ENCODE data around the gene TEF.

DNA sequence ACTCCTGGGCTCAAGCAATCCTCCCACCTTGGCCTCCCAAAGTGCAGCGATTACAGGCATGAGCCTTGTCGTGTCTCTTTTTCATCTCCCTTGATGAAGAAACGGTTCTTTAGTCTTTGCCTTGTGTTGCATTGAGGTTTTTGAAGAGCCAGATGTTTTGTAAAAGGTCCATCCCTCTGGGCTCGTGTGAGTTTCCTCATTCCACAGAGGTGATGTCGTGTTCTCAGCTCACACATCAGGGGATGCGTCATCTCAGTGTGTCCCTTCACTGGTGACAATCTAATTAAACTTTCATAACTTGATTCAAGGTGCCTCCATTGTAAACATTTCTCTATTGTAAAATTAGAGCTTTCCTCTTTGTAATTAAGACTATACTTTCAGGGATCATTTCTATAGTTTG, 29.7 kb upstream of the TEF start:
- TF ChIP-seq CTCF (conservative IDR thresholded peaks at IDR 0.05; ENCODE audit: low read length) = no peak
- no peak for TF ChIP-seq EZH2phosphoT487 (IDR thresholded peaks at IDR 0.05; ENCODE audit: borderline replicate concordance, low read depth, low read length)
